K562 (cell line): ENCODE results near the gene POU3F1. TPM values are rescaled to one million over a fixed set of nuclear protein-coding genes. Genes with fewer than 3 reads are reported as not detected.

Source experiments
- BCLAF1 ChIP-seq, 2 experiments: fragments of 450-650 bp in 1 of 2; IDR thresholded peaks; 2 replicates each; pipeline ENCODE4 v1.6.1; 2011 to 2017; ENCODE audit warnings: low read depth in 2 of 2, antibody characterized with exemption in 1 of 2, borderline replicate concordance in 1 of 2, low read length in 1 of 2, mild to moderate bottlenecking in 1 of 2, mixed read lengths in 1 of 2; ENCODE audit not compliant: control insufficient read depth in 1 of 2
- CHD1 ChIP-seq: fragments of 200-600 bp; sonication (generic); IDR thresholded peaks from one replicate; pipeline ENCODE4 v1.6.1; 2012; ENCODE audit warnings: mild to moderate bottlenecking, moderate library complexity, low read length, inconsistent platforms
- E2F6 ChIP-seq, 2 experiments: IDR thresholded peaks; 2 replicates each; pipeline ENCODE4 v1.6.1; 2011; ENCODE audit warnings: borderline replicate concordance in 1 of 2, control low read depth in 1 of 2, low read depth in 1 of 2, low read length in 1 of 2, mild to moderate bottlenecking in 1 of 2, mixed read lengths in 1 of 2, moderate library complexity in 1 of 2; ENCODE audit not compliant: insufficient read depth in 1 of 2, insufficient read length in 1 of 2, poor library complexity in 1 of 2, severe bottlenecking in 1 of 2; ENCODE audit errors: extremely low read depth in 1 of 2
- FOXA1 ChIP-seq: fragments of 450-650 bp; IDR thresholded peaks from 2 replicates; pipeline ENCODE4 v1.6.1; 2016; ENCODE audit warnings: mild to moderate bottlenecking, borderline replicate concordance
- FOXM1 ChIP-seq, 2 experiments: fragments of 450-650 bp in 1 of 2; sonication (generic) in 1 of 2; formaldehyde crosslinking in 1 of 2; IDR thresholded peaks; 2 replicates each; pipeline versions ENCODE4 v1.6.1 to v1.9.0; 2017 to 2022; ENCODE audit warnings: low read depth in 2 of 2, mild to moderate bottlenecking in 2 of 2, missing genetic modification reagents in 1 of 2, moderate library complexity in 1 of 2
- IRF9 ChIP-seq: fragments of 450-650 bp; IDR thresholded peaks from 2 replicates; pipeline ENCODE4 v1.6.1; 2016; ENCODE audit warnings: missing biosample characterization, missing genetic modification characterization
- MLLT1 ChIP-seq, 2 experiments: fragments of 450-650 bp; IDR thresholded peaks; 2 replicates each; pipeline ENCODE4 v1.6.1; 2016
- NFRKB ChIP-seq: fragments of 450-650 bp; IDR thresholded peaks from 2 replicates; pipeline ENCODE4 v1.6.1; 2016; ENCODE audit warnings: low read depth
- SMARCA5 ChIP-seq: fragments of 450-650 bp; IDR thresholded peaks from 2 replicates; pipeline ENCODE4 v1.6.1; 2016
- STAT5A ChIP-seq: IDR thresholded peaks from 2 replicates; pipeline ENCODE4 v1.6.1; 2012; ENCODE audit warnings: low read length, inconsistent platforms, borderline replicate concordance
- TBP ChIP-seq: optimal IDR thresholded peaks from 2 replicates; pipeline ENCODE3; 2011; ENCODE audit warnings: low read depth, low read length, improper control_type of control experiment
- ZKSCAN8 ChIP-seq: fragments of 200-800 bp; sonication (Bioruptor generic); IDR thresholded peaks from 2 replicates; pipeline ENCODE4 v1.6.1; 2016; ENCODE audit warnings: missing genetic modification characterization, missing compliant biosample characterization
- ZNF124 ChIP-seq: sonication (generic); formaldehyde crosslinking; IDR thresholded peaks from 2 replicates; pipeline ENCODE4 v1.8.1; 2022; ENCODE audit warnings: missing genetic modification reagents
- ZNF146 ChIP-seq: IDR thresholded peaks from one replicate; pipeline ENCODE4 v1.6.1; 2018; ENCODE audit warnings: missing compliant biosample characterization; ENCODE audit not compliant: unreplicated experiment
- ZNF280B ChIP-seq: fragments of 250-450 bp; sonication (Bioruptor Pico); IDR thresholded peaks from 2 replicates; pipeline ENCODE4 v1.5.1; 2021; ENCODE audit warnings: mild to moderate bottlenecking
- ZNF644 ChIP-seq: fragments of 200-800 bp; sonication (Bioruptor generic); IDR thresholded peaks from 2 replicates; pipeline ENCODE4 v1.6.1; 2016; ENCODE audit warnings: low read depth, missing genetic modification characterization, missing compliant biosample characterization
- polyA plus RNA-seq, 8 experiments: library from polyadenylated mRNA; depleted of rRNA in 4 of 8; stranded (reverse) in 5 of 8; unstranded in 3 of 8; fragments of >200 nt; fragmentation: Nextera tagmentation in 2 of 8; fragmentation: Illumina TruSeq in 1 of 8; extraction: Ambion mirVana in 2 of 8; extraction: Trizol in 1 of 8; gene quantifications; 2 replicates each; pipeline versions ENCODE4 v1.2.1 to v1.2.3, GENCODE V29; 2011 to 2014; ENCODE audit warnings: inconsistent platforms in 1 of 8, missing spikeins in 1 of 8
- total RNA-seq, 7 experiments: library from RNA; depleted of rRNA in 6 of 7; stranded (reverse); fragments of >200 nt in 6 of 7; fragmentation: Illumina TruSeq in 2 of 7; extraction: Trizol in 2 of 7; gene quantifications; 2 replicates each; pipeline versions ENCODE4 v1.2.1 to v1.2.3, GENCODE V29; 2011 to 2021; ENCODE audit warnings: low replicate concordance in 1 of 7

POU3F1 gene
- total and polyA plus RNA-seq, 9 of the 15 experiments (the other 6 are each of a cell fraction or from before 2014, with no cell fraction given) = 0.09 TPM; not detected in 8

GRCh38 chr1:38009088-38009840, 37.3 kb downstream of the POU3F1 start (continued):
- TF ChIP-seq FOXM1 (IDR thresholded peaks at IDR 0.05; ENCODE audit: low read depth) = no peak
- no peak for TF ChIP-seq FOXM1 (CRISPR knock-in tag; IDR thresholded peaks at IDR 0.05; ENCODE audit: low read depth)
- no peak; the same call in 1 of the 2 replicates for TF ChIP-seq ZNF644
- peak; percentile 68; the same call in 1 of the 2 replicates for TF ChIP-seq ZKSCAN8 (CRISPR knock-in tag)
- TF ChIP-seq NFRKB = peak; percentile 89
- peak in 1 of 2 experiments; percentile 26; a peak in 1 of 4 replicates for TF ChIP-seq BCLAF1 (IDR thresholded peaks at IDR 0.05; ENCODE audit: borderline replicate concordance in 1 of 2, control insufficient read depth in 1 of 2, low read depth in 2 of 2, low read length in 1 of 2)
- no peak for TF ChIP-seq FOXA1
- TF ChIP-seq TBP = peak; percentile 58
- 0 out of 2 replicates have a peak, but pooled peaks have one; percentile 7 for TF ChIP-seq STAT5A
- peak; percentile 19 for TF ChIP-seq CHD1
- no peak for TF ChIP-seq ZNF124 (CRISPR knock-in tag)
- TF ChIP-seq MLLT1 (IDR thresholded peaks at IDR 0.05) = peak in 1 of 2 experiments; percentile 40; a peak in 1 of 4 replicates
- TF ChIP-seq E2F6 (IDR thresholded peaks at IDR 0.05; ENCODE audit: borderline replicate concordance in 1 of 2, extremely low read depth in 1 of 2, insufficient read depth in 1 of 2, insufficient read length in 1 of 2, low read depth in 1 of 2, low read length in 1 of 2, poor library complexity in 1 of 2, severe bottlenecking in 1 of 2) = no peak
- 0 out of 2 replicates have a peak, but pooled peaks have one; percentile 47 for TF ChIP-seq IRF9
- TF ChIP-seq ZNF280B (CRISPR knock-in tag) = no peak
- peak; percentile 61; the same call in 1 of the 2 replicates for TF ChIP-seq SMARCA5
- TF ChIP-seq ZNF146 (CRISPR knock-in tag) = no peak
